Measurements from ENCODE around the gene PDPK1.
"Not testable (repeated sequence)": the region's sequence is repeated elsewhere in the genome, so short reads cannot be mapped to it uniquely, and the experiment has no call there.

PDPK1 gene

GRCh38 chr16:2651268-2651871 is 113.5 kb downstream of the PDPK1 start:
- DNase-seq = not testable (repeated sequence)

All from erythroblast (primary cell).